Smooth muscle cell (in vitro differentiated cells): ENCODE data around the gene RFNG. TPM values are rescaled to one million over a fixed set of nuclear protein-coding genes. Genes with fewer than 3 reads are reported as not detected.

ENCODE experiments used
- DNase-seq: peaks from one replicate; lab custom pipeline; 2025; ENCODE audit not compliant: unreplicated experiment; lab: John Stamatoyannopoulos, UW
- H2AFZ ChIP-seq: fragments of 200-600 bp; sonication (generic); 2 replicates; pipeline ENCODE4 v1.6.0; 2016; ENCODE audit warnings: antibody characterized with exemption, low read depth, mild to moderate bottlenecking
- H3F3A ChIP-seq: fragments of 200-600 bp; sonication (generic); 2 replicates; pipeline ENCODE4 v1.6.0; 2017; ENCODE audit warnings: antibody characterized with exemption, low read depth
- H3K27ac ChIP-seq: fragments of 200-600 bp; sonication (generic); 2 replicates; pipeline ENCODE4 v1.5.1; 2016; ENCODE audit warnings: low read depth, mild to moderate bottlenecking
- H3K27me3 ChIP-seq: fragments of 200-600 bp; sonication (generic); 2 replicates; pipeline ENCODE4 v1.6.1; 2016; ENCODE audit warnings: low read depth, mild to moderate bottlenecking
- H3K36me3 ChIP-seq: fragments of 200-600 bp; sonication (generic); 2 replicates; pipeline ENCODE4 v1.5.1; 2016; ENCODE audit warnings: low read depth
- H3K4me1 ChIP-seq: fragments of 200-600 bp; sonication (generic); 2 replicates; pipeline ENCODE4 v1.5.1; 2016; ENCODE audit warnings: low read depth
- H3K4me2 ChIP-seq: fragments of 200-600 bp; sonication (generic); 2 replicates; pipeline ENCODE4 v1.6.0; 2016; ENCODE audit warnings: mild to moderate bottlenecking
- H3K4me3 ChIP-seq: fragments of 200-600 bp; sonication (generic); 2 replicates; pipeline ENCODE4 v1.5.1; 2016; ENCODE audit warnings: mild to moderate bottlenecking
- H3K79me2 ChIP-seq: fragments of 200-600 bp; sonication (generic); 2 replicates; pipeline ENCODE4 v1.6.0; 2016; ENCODE audit warnings: low read depth, mild to moderate bottlenecking
- H3K9ac ChIP-seq: fragments of 200-600 bp; sonication (generic); 2 replicates; pipeline ENCODE4 v1.6.0; 2016; ENCODE audit warnings: low read depth
- H3K9me3 ChIP-seq: fragments of 200-600 bp; sonication (generic); replicated peaks from 2 replicates; pipeline ENCODE4 v1.5.1; 2016; ENCODE audit warnings: low read depth
- H4K20me1 ChIP-seq: fragments of 200-600 bp; sonication (generic); 2 replicates; pipeline ENCODE4 v1.6.0; 2016; ENCODE audit warnings: low read depth
- WGBS: methylation state at CpG from one replicate; pipeline ENCODE4 v1.1.7; 2016; ENCODE audit warnings: low lambda C conversion rate; 5-methylcytosine and 5-hydroxymethylcytosine counted together
- polyA plus RNA-seq: library from polyadenylated mRNA; unstranded; fragments of >200 nt; fragmentation: Nextera tagmentation; extraction: Ambion mirVana; gene quantifications from 2 replicates; pipeline ENCODE4 v1.2.1, GENCODE V29; 2016
- total RNA-seq: library from RNA; depleted of rRNA; stranded (reverse); fragments of >200 nt; gene quantifications from 2 replicates; pipeline ENCODE4 v1.2.3, GENCODE V29; 2014
- TF ChIP-seq, protein P1 (sequence below): fragments of 200-600 bp; sonication (generic); IDR thresholded peaks from 2 replicates; pipeline ENCODE4 v1.5.1; 2017; ENCODE audit warnings: borderline replicate concordance, mild to moderate bottlenecking, antibody characterized with exemption; ENCODE audit not compliant: insufficient read depth, poor library complexity, severe bottlenecking

Gene RFNG
- total and polyA plus RNA-seq, 2 experiments from 2014 or later: 27.1 to 54.9 TPM

DNA sequence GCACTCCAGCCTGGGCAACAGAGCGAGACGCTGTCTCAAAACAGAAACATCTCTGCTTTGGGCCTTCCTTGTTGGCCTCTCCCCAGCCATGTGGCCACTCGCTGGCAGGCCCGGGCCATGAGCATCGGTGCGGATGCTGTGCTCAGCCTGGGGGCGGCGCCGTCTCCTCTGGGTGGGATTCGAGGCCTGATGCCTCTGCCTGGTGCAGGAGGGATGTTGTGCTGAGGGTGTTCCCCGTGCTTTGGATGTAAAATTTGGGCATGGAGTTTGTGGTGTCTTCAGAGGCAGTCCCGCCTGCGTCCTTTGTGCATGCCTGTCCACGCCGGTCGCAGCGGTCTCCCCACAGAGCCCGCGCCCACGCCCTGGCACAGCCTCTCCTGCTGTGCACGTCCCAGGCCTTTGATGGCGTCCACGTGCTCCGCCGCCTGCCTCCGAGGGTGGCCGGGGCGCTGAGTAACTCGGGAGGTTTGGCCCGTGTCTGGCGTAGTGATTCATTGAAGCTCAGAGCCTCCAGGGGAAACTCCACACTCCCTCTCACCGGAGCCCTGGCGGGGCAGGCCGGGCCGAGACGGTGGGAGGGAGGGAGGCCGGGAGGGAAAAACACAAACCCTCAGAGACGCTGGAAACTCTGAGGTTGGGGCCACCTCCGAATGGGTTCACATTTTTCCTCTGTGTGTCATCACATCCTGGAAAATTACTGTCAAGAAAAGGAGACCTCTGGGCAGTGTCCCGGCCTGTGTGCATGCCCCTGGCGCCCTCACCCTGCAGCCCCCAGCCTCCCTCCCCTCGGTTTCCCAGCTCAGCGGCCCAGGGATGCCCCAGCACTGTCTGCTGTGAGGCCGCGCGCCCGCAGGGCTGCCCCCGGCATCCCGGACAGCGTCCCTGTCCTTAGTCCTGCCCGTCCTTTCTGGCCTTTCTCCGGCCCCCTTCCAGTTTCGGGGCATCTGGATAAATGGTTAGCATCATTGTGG is 47.9 kb downstream of the RFNG start:
- WGBS: 24% methylated on average over 50 of the region's 53 CpGs
- H3K9me3 ChIP-seq: no peaks in the 10 kb centered on the region
- H3K4me1 ChIP-seq: peaks cover 6% of the 10 kb centered on the region
- H3K36me3 ChIP-seq: no peaks in the 10 kb centered on the region
- peaks cover 12% of the 10 kb centered on the region for H3F3A ChIP-seq
- no peaks in the 10 kb centered on the region for H3K27me3 ChIP-seq
- DNase-seq: peak; percentile 83
- no peak overlapping the region for H3K4me3 ChIP-seq
- no peak overlapping the region for H2AFZ ChIP-seq
- no peaks in the 10 kb centered on the region for H3K79me2 ChIP-seq
- peak overlapping the region; percentile 62 for H3K9ac ChIP-seq
- TF ChIP-seq, protein P1, sequence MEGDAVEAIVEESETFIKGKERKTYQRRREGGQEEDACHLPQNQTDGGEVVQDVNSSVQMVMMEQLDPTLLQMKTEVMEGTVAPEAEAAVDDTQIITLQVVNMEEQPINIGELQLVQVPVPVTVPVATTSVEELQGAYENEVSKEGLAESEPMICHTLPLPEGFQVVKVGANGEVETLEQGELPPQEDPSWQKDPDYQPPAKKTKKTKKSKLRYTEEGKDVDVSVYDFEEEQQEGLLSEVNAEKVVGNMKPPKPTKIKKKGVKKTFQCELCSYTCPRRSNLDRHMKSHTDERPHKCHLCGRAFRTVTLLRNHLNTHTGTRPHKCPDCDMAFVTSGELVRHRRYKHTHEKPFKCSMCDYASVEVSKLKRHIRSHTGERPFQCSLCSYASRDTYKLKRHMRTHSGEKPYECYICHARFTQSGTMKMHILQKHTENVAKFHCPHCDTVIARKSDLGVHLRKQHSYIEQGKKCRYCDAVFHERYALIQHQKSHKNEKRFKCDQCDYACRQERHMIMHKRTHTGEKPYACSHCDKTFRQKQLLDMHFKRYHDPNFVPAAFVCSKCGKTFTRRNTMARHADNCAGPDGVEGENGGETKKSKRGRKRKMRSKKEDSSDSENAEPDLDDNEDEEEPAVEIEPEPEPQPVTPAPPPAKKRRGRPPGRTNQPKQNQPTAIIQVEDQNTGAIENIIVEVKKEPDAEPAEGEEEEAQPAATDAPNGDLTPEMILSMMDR: no peak
- H3K4me2 ChIP-seq: peak overlapping the region; percentile 74
- H3K27ac ChIP-seq: peak overlapping the region; percentile 90
- peaks cover 4% of the 10 kb centered on the region for H4K20me1 ChIP-seq

DNA sequence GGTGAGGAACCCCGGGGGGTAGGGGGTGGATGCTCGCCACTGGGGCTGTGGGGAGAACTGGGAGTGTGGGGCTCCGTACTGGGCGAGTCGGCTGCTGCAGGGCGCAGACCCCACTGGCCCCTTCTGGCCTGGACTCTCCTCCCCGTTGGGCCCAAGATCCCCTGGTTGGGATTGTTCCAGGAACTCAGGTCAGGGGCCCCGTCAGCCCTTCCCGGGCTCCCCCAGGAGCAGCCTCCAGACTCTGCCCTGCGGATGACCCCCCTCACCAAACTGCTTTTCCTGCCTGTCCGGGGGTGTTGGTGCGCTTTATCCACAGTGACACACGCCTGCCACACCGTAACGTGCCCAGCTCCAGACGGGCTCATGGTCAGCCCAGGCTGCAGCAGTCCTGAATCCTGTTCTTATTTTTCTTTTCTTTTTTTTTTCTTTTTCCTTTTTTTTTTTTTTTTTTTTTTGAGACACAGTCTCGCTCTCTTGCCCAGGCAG is 50.0 kb downstream of the RFNG start:
- H3K9me3 ChIP-seq: no peaks in the 10 kb centered on the region
- no peaks in the 10 kb centered on the region for H3K79me2 ChIP-seq
- H3K27ac ChIP-seq: no peak overlapping the region
- no peak for DNase-seq
- no peak overlapping the region for H3K4me3 ChIP-seq
- WGBS: 87% methylated on average over 14 of the region's 17 CpGs
- peaks cover 12% of the 10 kb centered on the region for H3F3A ChIP-seq
- peaks cover 4% of the 10 kb centered on the region for H4K20me1 ChIP-seq
- H3K4me2 ChIP-seq: no peak overlapping the region
- no peak overlapping the region for H2AFZ ChIP-seq
- H3K4me1 ChIP-seq: peaks cover 6% of the 10 kb centered on the region
- TF ChIP-seq, protein P1: no peak
- H3K9ac ChIP-seq: no peak overlapping the region
- H3K27me3 ChIP-seq: no peaks in the 10 kb centered on the region
- no peaks in the 10 kb centered on the region for H3K36me3 ChIP-seq

GRCh38 chr17:82000803-82001570 is 50.6 kb downstream of the RFNG start:
- no peak for DNase-seq
- H3K79me2 ChIP-seq: no peaks in the 10 kb centered on the region
- H3K27ac ChIP-seq: no peak overlapping the region
- H3K27me3 ChIP-seq: no peaks in the 10 kb centered on the region
- peaks cover 12% of the 10 kb centered on the region for H3F3A ChIP-seq
- H2AFZ ChIP-seq: no peak overlapping the region
- peaks cover 6% of the 10 kb centered on the region for H3K4me1 ChIP-seq
- no peak overlapping the region for H3K4me2 ChIP-seq
- H3K4me3 ChIP-seq: no peak overlapping the region
- TF ChIP-seq, protein P1: no peak
- H3K9me3 ChIP-seq: no peaks in the 10 kb centered on the region
- no peak overlapping the region for H3K9ac ChIP-seq
- peaks cover 4% of the 10 kb centered on the region for H4K20me1 ChIP-seq
- H3K36me3 ChIP-seq: no peaks in the 10 kb centered on the region
- WGBS: 95% methylated on average over 32 of the region's 32 CpGs
